ENCODE measurements around the gene KIF4A.

DNA sequence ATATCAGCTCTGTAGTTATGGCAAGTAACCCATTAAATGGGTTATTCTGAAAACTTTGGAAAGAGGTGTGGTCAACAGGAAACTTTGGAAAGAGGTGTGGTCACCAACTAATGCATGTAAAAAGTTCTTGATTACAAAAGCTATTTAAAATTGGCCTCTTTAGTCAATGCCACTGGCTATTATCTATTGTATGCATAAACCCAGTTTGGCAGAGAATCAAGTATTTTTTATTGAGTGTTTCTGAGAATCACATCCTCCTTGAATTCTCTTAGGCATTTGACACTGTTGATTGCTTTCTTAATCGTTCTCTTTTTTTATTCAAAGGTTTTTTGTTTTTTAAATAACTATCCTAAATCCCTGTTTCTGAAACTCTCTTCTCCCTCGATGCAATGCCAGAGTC lies 37.4 kb upstream of the KIF4A start:
- TF ChIP-seq KLF1 (tag; IDR thresholded peaks at IDR 0.05) (no peak), SP1 (CRISPR knock-in tag; IDR thresholded peaks at IDR 0.05) (no peak), PTBP1 (IDR thresholded peaks at IDR 0.05; ENCODE audit: low read depth, low read length) (no peak), ZNF316 (IDR thresholded peaks at IDR 0.05) (no peak), POLR2A (conservative IDR thresholded peaks at IDR 0.05) (no peak), KDM2B (CRISPR knock-in tag; IDR thresholded peaks at IDR 0.05) (no peak), BRCA1 (IDR thresholded peaks at IDR 0.05) (no peak), BRCA1 (CRISPR knock-in tag; IDR thresholded peaks at IDR 0.05) (no peak), ZNF274 (IDR thresholded peaks at IDR 0.05; ENCODE audit: borderline replicate concordance, low read depth, low read length) (no peak)
- TF ChIP-seq, protein P1, sequence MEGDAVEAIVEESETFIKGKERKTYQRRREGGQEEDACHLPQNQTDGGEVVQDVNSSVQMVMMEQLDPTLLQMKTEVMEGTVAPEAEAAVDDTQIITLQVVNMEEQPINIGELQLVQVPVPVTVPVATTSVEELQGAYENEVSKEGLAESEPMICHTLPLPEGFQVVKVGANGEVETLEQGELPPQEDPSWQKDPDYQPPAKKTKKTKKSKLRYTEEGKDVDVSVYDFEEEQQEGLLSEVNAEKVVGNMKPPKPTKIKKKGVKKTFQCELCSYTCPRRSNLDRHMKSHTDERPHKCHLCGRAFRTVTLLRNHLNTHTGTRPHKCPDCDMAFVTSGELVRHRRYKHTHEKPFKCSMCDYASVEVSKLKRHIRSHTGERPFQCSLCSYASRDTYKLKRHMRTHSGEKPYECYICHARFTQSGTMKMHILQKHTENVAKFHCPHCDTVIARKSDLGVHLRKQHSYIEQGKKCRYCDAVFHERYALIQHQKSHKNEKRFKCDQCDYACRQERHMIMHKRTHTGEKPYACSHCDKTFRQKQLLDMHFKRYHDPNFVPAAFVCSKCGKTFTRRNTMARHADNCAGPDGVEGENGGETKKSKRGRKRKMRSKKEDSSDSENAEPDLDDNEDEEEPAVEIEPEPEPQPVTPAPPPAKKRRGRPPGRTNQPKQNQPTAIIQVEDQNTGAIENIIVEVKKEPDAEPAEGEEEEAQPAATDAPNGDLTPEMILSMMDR (IDR thresholded peaks at IDR 0.05 in 2 of 3, conservative IDR thresholded peaks at IDR 0.05 in 1 of 3; ENCODE audit: insufficient read depth in 2 of 3, low read depth in 1 of 3, low read length in 3 of 3) = no peak

All from K562 (cell line).